HEK293 (cell line): ENCODE measurements around the gene COIL.

ENCODE experiments used
- CTCF ChIA-PET: fragments of 350-600 bp; formaldehyde crosslinking; extraction: SDS; loops from one replicate; lab custom pipeline; 2021; ENCODE audit warnings: antibody characterized with exemption; lab: Yijun Ruan, JAX
- POLR2A ChIA-PET: fragments of 300-600 bp; formaldehyde crosslinking; extraction: SDS; loops from one replicate; lab custom pipeline; 2020; ENCODE audit warnings: antibody characterized with exemption, inconsistent platforms; lab: Yijun Ruan, JAX
- H3K27ac ChIP-seq: fragments of 200-500 bp; sonication (Bioruptor generic); 2 replicates; pipeline ENCODE4 v1.5.1; 2014; ENCODE audit warnings: low read depth, low read length, control low read depth, inconsistent platforms; ENCODE audit errors: extremely low read depth
- H3K36me3 ChIP-seq, 2 experiments: fragments of 200-500 bp in 1 of 2; sonication (Bioruptor generic) in 1 of 2; 1 replicate in 1 of 2; 2 replicates in 1 of 2; pipeline ENCODE4 v1.5.1; 2014 to 2017; ENCODE audit warnings: inconsistent platforms in 2 of 2, low read length in 2 of 2; ENCODE audit not compliant: control insufficient read depth in 2 of 2, insufficient read depth in 1 of 2
- H3K4me1 ChIP-seq: fragments of 200-500 bp; sonication (Bioruptor generic); 2 replicates; pipeline ENCODE4 v1.5.1; 2014; ENCODE audit warnings: mild to moderate bottlenecking, low read length, inconsistent platforms; ENCODE audit not compliant: control insufficient read depth, insufficient read depth
- H3K4me3 ChIP-seq: 2 replicates; pipeline ENCODE4 v1.5.1; 2011; ENCODE audit warnings: low read depth, mild to moderate bottlenecking, control low read depth, low read length, moderate library complexity
- H3K9me3 ChIP-seq: fragments of 200-500 bp; sonication (Bioruptor generic); 2 replicates; pipeline ENCODE4 v1.5.1; 2014; ENCODE audit warnings: low read depth, low read length, inconsistent platforms; ENCODE audit not compliant: control insufficient read depth, insufficient read depth
- HOXD13 ChIP-seq: sonication (generic); formaldehyde crosslinking; IDR thresholded peaks from 2 replicates; pipeline ENCODE4 v1.8.0; 2022; ENCODE audit warnings: missing genetic modification reagents, borderline replicate concordance
- MZF1 ChIP-seq: fragments of 450-650 bp; formaldehyde crosslinking; IDR thresholded peaks from 2 replicates; pipeline ENCODE4 v1.5.1; 2017; ENCODE audit warnings: missing biosample characterization, missing genetic modification characterization, borderline replicate concordance
- ZBTB17 ChIP-seq: fragments of 450-650 bp; formaldehyde crosslinking; IDR thresholded peaks from 2 replicates; pipeline ENCODE4 v1.5.1; 2016; ENCODE audit warnings: missing biosample characterization, missing genetic modification characterization
- ZFHX2 ChIP-seq: fragments of 450-650 bp; formaldehyde crosslinking; conservative IDR thresholded peaks from 2 replicates; pipeline ENCODE4 v1.5.1; 2016; ENCODE audit warnings: missing biosample characterization, missing genetic modification characterization
- ZFP41 ChIP-seq: fragments of 450-650 bp; formaldehyde crosslinking; IDR thresholded peaks from 2 replicates; pipeline ENCODE4 v1.5.1; 2016; ENCODE audit warnings: missing biosample characterization, missing genetic modification characterization, borderline replicate concordance
- ZNF133 ChIP-seq: fragments of 450-650 bp; formaldehyde crosslinking; IDR thresholded peaks from 2 replicates; pipeline ENCODE4 v1.5.1; 2016; ENCODE audit warnings: missing biosample characterization, missing genetic modification characterization
- ZNF2 ChIP-seq: fragments of 450-650 bp; formaldehyde crosslinking; IDR thresholded peaks from 2 replicates; pipeline ENCODE4 v1.5.1; 2016; ENCODE audit warnings: missing biosample characterization, missing genetic modification characterization
- ZNF302 ChIP-seq: fragments of 450-650 bp; formaldehyde crosslinking; IDR thresholded peaks from 2 replicates; pipeline ENCODE4 v1.5.1; 2016; ENCODE audit warnings: missing biosample characterization, missing genetic modification characterization, low read depth
- ZNF311 ChIP-seq: fragments of 450-650 bp; formaldehyde crosslinking; IDR thresholded peaks from 2 replicates; pipeline ENCODE4 v1.5.1; 2017; ENCODE audit warnings: missing biosample characterization, missing genetic modification characterization, borderline replicate concordance
- ZNF366 ChIP-seq: fragments of 450-650 bp; formaldehyde crosslinking; conservative IDR thresholded peaks from 2 replicates; pipeline ENCODE4 v1.5.1; 2016; ENCODE audit warnings: missing biosample characterization, missing genetic modification characterization
- ZNF530 ChIP-seq: fragments of 450-650 bp; formaldehyde crosslinking; IDR thresholded peaks from 2 replicates; pipeline ENCODE4 v1.5.1; 2016; ENCODE audit warnings: low read depth, missing biosample characterization, missing genetic modification characterization
- TF ChIP-seq, protein P1 (sequence below): fragments of 450-650 bp; formaldehyde crosslinking; IDR thresholded peaks from 2 replicates; pipeline ENCODE4 v1.5.1; 2016; ENCODE audit warnings: missing biosample characterization, missing genetic modification characterization
- TF ChIP-seq, protein P2 (sequence below): fragments of 450-650 bp; formaldehyde crosslinking; IDR thresholded peaks from 2 replicates; pipeline ENCODE4 v1.5.1; 2016; ENCODE audit warnings: missing biosample characterization, missing genetic modification characterization
- TF ChIP-seq, protein P3 (sequence below): fragments of 450-650 bp; formaldehyde crosslinking; IDR thresholded peaks from 2 replicates; pipeline ENCODE4 v1.5.1; 2016; ENCODE audit warnings: missing biosample characterization, missing genetic modification characterization

The COIL gene

DNA sequence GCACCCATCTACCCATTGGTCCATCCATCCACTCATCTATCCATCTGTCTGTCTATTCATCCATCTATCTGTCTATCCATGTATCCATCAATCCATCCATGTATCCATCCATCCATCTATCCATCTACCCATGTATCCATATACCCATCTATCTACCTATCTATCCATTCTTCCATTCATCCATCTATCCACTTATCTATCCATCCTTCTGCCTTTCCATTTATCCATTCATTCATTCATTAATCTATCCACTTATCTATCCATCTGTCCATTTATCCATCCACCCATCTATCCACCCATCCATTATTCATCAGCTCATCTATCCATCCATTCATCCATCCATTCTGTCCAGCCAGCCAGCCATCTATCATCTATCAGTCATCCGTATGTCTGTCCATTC, 68.5 kb downstream of the COIL start:
- Histone ChIP-seq H3K4me1 (no peaks in the 10 kb centered on the region), H3K4me3 (no peak overlapping the region), H3K36me3 (peaks cover 35 to 91% of the 10 kb centered on the region in 2 experiments), H3K27ac (no peak overlapping the region), H3K9me3 (no peaks in the 10 kb centered on the region)
- no peak for TF ChIP-seq HOXD13 (CRISPR knock-in tag)
- no peak for TF ChIP-seq MZF1 (tag by site-specific recombination)
- no peak for TF ChIP-seq ZNF530 (tag by site-specific recombination)
- TF ChIP-seq ZBTB17 = peak; percentile 95
- TF ChIP-seq, protein P1, sequence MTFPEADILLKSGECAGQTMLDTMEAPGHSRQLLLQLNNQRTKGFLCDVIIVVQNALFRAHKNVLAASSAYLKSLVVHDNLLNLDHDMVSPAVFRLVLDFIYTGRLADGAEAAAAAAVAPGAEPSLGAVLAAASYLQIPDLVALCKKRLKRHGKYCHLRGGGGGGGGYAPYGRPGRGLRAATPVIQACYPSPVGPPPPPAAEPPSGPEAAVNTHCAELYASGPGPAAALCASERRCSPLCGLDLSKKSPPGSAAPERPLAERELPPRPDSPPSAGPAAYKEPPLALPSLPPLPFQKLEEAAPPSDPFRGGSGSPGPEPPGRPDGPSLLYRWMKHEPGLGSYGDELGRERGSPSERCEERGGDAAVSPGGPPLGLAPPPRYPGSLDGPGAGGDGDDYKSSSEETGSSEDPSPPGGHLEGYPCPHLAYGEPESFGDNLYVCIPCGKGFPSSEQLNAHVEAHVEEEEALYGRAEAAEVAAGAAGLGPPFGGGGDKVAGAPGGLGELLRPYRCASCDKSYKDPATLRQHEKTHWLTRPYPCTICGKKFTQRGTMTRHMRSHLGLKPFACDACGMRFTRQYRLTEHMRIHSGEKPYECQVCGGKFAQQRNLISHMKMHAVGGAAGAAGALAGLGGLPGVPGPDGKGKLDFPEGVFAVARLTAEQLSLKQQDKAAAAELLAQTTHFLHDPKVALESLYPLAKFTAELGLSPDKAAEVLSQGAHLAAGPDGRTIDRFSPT (tag by site-specific recombination) = no peak
- TF ChIP-seq, protein P2, sequence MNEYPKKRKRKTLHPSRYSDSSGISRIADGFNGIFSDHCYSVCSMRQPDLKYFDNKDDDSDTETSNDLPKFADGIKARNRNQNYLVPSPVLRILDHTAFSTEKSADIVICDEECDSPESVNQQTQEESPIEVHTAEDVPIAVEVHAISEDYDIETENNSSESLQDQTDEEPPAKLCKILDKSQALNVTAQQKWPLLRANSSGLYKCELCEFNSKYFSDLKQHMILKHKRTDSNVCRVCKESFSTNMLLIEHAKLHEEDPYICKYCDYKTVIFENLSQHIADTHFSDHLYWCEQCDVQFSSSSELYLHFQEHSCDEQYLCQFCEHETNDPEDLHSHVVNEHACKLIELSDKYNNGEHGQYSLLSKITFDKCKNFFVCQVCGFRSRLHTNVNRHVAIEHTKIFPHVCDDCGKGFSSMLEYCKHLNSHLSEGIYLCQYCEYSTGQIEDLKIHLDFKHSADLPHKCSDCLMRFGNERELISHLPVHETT (tag by site-specific recombination) = no peak
- TF ChIP-seq ZNF311 = no peak
- TF ChIP-seq ZFHX2 (tag by site-specific recombination) = no peak
- TF ChIP-seq ZNF2 (tag by site-specific recombination) = no peak
- TF ChIP-seq ZFP41 (tag by site-specific recombination) = no peak
- TF ChIP-seq ZNF366 (tag by site-specific recombination) = peak; percentile 97
- ChIA-PET CTCF (interaction anchor here (0.8 kb wide), 1 partner anchor 52 kb away, joined by 3 read pairs; no protein-coding TSS in a partner anchor), POLR2A (no interaction called here)

DNA sequence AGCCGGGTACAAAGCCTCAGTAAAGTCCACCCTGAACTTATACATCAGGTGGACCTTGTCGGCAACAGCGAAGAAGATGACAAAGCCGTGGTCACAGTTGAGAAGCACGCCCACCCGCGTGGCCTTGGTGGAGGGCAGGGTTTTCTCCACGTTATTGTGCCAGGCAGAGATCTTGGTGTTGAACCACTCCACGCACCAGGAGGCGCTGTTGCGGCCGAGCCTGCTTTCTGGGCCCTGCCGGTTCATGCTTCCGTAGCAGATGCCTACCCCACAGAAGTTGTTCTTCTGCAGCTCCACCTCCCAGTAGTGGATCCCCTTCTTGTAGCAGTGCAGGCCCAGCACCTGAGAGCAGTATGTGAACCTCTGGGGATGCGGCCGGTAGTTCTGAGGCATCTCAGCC, 69.1 kb downstream of the COIL start:
- Histone ChIP-seq H3K27ac (no peak overlapping the region), H3K4me3 (no peak overlapping the region), H3K36me3 (peaks cover 29 to 89% of the 10 kb centered on the region in 2 experiments), H3K9me3 (no peaks in the 10 kb centered on the region), H3K4me1 (no peaks in the 10 kb centered on the region)
- CTCF ChIA-PET = interaction anchor here (0.8 to 1.3 kb wide), 3 partner anchors 12 to 53 kb away, joined by 3 to 5 read pairs (median 3); no protein-coding TSS in a partner anchor
- POLR2A ChIA-PET = interaction anchor here (0.8 kb wide), 1 partner anchor 58 kb away, joined by 3 read pairs; the partner anchor contains the start of gene DGKE
- no peak for TF ChIP-seq ZNF302 (tag by site-specific recombination)
- peak; percentile 75 for TF ChIP-seq ZNF133
- TF ChIP-seq, protein P3, sequence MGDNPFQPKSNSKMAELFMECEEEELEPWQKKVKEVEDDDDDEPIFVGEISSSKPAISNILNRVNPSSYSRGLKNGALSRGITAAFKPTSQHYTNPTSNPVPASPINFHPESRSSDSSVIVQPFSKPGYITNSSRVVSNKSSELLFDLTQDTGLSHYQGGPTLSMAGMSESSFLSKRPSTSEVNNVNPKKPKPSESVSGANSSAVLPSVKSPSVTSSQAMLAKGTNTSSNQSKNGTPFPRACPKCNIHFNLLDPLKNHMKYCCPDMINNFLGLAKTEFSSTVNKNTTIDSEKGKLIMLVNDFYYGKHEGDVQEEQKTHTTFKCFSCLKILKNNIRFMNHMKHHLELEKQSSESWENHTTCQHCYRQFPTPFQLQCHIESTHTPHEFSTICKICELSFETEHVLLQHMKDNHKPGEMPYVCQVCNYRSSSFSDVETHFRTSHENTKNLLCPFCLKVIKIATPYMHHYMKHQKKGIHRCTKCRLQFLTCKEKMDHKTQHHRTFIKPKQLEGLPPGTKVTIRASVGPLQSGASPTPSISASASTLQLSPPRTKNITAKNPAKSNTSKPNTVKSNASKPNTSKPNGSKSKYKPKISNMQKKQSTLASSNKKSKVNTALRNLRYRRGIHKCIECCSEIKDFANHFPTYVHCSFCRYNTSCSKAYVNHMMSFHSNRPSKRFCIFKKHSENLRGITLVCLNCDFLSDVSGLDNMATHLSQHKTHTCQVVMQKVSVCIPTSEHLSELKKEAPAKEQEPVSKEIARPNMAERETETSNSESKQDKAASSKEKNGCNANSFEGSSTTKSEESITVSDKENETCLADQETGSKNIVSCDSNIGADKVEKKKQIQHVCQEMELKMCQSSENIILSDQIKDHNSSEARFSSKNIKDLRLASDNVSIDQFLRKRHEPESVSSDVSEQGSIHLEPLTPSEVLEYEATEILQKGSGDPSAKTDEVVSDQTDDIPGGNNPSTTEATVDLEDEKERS = no peak
- TF ChIP-seq, all 188 proteins: peak for 1
